AG04449 (cell line): Measurements from ENCODE around the gene RNASE9.
"Not testable (repeated sequence)": the region's sequence is repeated elsewhere in the genome, so short reads cannot be mapped to it uniquely, and the experiment has no call there.

Source experiments
- CTCF ChIA-PET: fragments of 350-600 bp; formaldehyde crosslinking; extraction: SDS; loops from one replicate; lab custom pipeline; 2021; ENCODE audit warnings: antibody characterized with exemption; lab: Yijun Ruan, JAX
- POLR2A ChIA-PET: fragments of 400-600, 350-600 bp; formaldehyde crosslinking; extraction: SDS; loops from one replicate; lab custom pipeline; 2020; ENCODE audit warnings: antibody characterized with exemption, inconsistent platforms; lab: Yijun Ruan, JAX
- DNase-seq: peaks from one replicate; pipeline ENCODE4 v3.0.0-alpha.2; 2010; ENCODE audit warnings: low read depth, low spot score
- H3K4me3 ChIP-seq: 2 replicates; pipeline ENCODE4 v1.5.1; 2011; ENCODE audit warnings: low read depth, mild to moderate bottlenecking, control low read depth, low read length
- TF ChIP-seq, protein P1 (sequence below): IDR thresholded peaks from one replicate; pipeline ENCODE4 v1.5.1; 2011; ENCODE audit warnings: mild to moderate bottlenecking, moderate library complexity, low read length, control low read depth, inconsistent platforms; ENCODE audit not compliant: insufficient read depth; ENCODE audit errors: missing control alignments

Gene RNASE9

DNA sequence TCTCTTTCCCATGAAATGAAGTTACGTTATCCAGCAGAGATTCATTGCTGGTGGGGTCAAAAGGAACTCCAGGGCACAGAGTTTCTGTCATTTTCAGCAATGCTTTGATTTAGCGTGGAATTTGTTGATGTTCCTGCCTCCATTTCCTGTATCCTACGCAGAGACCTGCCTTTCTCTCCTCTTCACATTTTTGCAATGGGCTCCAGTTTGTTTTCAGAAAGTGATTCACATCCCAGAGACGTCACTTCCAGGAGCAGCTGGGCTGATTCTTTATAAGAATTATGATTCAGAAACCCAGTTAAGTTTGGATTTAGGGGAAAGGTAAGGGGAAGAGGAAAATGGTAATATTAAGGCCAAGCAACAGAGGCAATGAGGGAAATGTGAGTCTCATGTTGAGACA, 43.9 kb downstream of the RNASE9 start:
- ChIA-PET CTCF (interaction anchor here (0.8 kb wide), 1 partner anchor 93 kb away, joined by 3 read pairs; no protein-coding TSS in a partner anchor), POLR2A (interaction anchor here (0.5 kb wide), 1 partner anchor 82 kb away, joined by 3 read pairs; no protein-coding TSS in a partner anchor)
- TF ChIP-seq, protein P1, sequence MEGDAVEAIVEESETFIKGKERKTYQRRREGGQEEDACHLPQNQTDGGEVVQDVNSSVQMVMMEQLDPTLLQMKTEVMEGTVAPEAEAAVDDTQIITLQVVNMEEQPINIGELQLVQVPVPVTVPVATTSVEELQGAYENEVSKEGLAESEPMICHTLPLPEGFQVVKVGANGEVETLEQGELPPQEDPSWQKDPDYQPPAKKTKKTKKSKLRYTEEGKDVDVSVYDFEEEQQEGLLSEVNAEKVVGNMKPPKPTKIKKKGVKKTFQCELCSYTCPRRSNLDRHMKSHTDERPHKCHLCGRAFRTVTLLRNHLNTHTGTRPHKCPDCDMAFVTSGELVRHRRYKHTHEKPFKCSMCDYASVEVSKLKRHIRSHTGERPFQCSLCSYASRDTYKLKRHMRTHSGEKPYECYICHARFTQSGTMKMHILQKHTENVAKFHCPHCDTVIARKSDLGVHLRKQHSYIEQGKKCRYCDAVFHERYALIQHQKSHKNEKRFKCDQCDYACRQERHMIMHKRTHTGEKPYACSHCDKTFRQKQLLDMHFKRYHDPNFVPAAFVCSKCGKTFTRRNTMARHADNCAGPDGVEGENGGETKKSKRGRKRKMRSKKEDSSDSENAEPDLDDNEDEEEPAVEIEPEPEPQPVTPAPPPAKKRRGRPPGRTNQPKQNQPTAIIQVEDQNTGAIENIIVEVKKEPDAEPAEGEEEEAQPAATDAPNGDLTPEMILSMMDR, result no peak
- DNase-seq, result no peak
- no peak overlapping the region for H3K4me3 ChIP-seq

DNA sequence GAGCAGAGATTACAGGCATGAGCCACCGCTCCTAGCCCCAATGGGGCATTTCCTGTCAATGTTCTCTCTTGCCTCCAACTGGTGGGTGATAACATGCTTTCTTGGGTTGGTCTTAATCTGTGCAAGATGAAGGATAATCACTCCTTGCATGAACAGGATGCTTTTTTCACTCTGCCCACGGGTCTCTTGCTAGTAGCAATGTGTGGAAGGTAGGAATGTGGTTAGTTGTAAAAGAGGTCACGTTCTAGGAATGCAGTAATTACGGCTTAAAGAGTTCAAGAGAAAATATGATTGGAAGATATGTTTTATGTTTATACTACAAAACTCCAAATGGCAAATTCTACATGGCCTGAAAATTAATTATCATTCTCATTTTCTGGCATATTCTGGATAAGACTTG, 45.0 kb downstream of the RNASE9 start:
- no peak for DNase-seq
- ChIA-PET CTCF (interaction anchor here (0.8 to 1.6 kb wide), 2 partner anchors 14 to 35 kb away, joined by 3 read pairs; no protein-coding TSS in a partner anchor), POLR2A (no interaction called here)
- TF ChIP-seq, protein P1, result no peak
- H3K4me3 ChIP-seq, result no peak overlapping the region

DNA sequence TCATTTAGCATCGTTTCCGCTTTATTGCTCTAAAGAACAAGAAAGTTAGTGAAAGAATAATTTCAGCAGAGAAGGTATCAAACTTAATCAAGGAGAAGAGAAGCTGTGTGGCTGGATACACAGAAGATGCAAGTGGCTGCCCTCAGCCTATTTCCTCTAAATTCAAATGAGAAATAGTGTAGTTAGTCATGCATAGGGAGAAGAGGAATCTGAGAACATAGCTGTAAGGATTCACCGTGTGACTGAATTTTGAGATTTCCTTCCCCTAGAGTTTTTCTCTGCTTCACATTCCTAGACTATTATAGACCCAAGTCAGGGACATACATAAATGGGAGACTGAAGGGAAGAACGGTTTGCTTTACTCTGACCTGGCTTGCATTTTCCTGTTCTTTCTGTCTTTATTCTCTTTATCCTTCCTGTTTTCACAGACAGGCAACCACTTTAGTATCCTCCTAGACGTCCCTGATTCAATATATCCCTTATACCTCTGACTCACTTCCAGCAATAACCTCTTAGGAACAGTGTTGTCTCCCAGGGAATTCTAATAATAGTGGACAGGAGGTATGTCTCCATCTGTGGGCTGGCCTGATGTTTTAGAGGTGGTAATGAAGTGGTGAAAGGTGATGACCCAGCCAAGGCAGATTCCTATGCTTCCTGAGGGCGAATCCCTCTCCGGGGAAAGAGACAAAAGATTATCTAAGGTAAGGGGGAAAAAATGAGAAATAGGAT, 48.5 kb downstream of the RNASE9 start:
- ChIA-PET POLR2A (interaction anchor here (0.5 kb wide), 1 partner anchor 100 kb away, joined by 3 read pairs; no protein-coding TSS in a partner anchor), CTCF (no interaction called here)
- H3K4me3 ChIP-seq, result no peak overlapping the region
- no peak for DNase-seq
- TF ChIP-seq, protein P1, result no peak

DNA sequence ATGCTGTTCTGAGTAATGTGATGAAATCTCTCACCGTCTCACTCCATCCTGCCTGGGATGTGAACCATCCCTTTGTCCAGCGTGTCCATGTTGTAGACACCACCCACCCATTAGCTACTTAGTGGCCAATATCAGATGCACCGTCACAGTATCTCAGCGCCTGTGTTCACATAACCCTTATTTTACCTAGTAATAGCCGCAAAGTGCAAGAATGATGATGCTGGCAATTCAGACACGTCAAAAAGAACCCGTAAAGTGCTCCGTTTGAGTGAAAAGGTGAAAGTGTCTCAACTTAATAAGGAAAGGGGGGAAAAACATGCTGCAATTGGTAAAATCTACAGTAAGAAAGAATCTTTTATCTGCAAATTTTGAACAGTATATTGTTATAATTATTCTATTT, 52.5 kb downstream of the RNASE9 start:
- no peak for DNase-seq
- TF ChIP-seq, protein P1, result no peak
- ChIA-PET POLR2A (no interaction called here), CTCF (no interaction called here)
- no peak overlapping the region for H3K4me3 ChIP-seq

DNA sequence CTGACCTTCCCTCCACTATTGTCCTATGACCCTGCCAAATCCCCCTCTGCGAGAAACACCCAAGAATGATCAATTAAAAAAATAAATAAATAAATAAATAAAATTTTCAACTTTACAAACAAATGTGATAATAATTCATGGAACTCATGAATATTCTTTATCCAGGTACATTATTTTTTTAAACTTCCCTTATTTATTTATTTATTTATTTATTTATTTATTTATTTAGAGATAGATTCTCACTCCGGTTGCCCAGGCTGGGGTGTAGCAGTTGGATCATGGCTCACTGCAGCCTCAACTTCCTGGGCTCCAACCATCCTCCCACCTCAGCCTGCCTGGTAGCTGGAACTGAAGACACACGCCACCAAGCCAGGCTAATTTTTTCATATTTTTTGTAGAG, 53.3 kb downstream of the RNASE9 start:
- H3K4me3 ChIP-seq, CTCF ChIA-PET, DNase-seq, POLR2A ChIA-PET: not testable (repeated sequence)

DNA sequence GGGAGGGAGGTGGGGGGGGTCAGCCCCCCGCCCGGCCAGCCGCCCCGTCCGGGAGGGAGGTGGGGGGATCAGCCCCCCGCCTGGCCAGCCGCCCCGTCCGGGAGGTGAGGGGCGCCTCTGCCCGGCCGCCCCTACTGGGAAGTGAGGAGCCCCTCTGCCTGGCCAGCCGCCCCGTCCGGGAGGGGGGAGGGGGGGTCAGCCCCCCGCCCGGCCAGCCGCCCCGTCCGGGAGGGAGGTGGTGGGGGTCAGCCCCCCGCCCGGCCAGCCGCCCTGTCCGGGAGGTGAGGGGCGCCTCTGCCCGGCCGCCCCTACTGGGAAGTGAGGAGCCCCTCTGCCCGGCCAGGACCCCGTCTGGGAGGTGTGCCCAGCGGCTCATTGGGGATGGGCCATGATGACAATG, 54.1 kb downstream of the RNASE9 start:
- DNase-seq, CTCF ChIA-PET, POLR2A ChIA-PET, H3K4me3 ChIP-seq: not testable (repeated sequence)

DNA sequence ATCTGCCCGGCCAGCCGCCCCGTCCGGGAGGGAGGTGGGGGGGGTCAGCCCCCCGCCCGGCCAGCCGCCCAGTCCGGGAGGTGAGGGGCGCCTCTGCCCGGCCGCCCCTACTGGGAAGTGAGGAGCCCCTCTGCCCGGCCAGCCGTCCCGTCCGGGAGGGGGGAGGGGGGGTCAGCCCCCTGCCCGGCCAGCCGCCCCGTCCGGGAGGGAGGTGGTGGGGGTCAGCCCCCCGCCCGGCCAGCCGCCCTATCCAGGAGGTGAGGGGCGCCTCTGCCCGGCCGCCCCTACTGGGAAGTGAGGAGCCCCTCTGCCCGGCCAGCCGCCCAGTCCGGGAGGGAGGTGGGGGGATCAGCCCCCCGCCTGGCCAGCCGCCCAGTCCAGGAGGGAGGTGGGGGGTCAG, 54.6 kb downstream of the RNASE9 start:
- POLR2A ChIA-PET, DNase-seq, CTCF ChIA-PET, H3K4me3 ChIP-seq: not testable (repeated sequence)
